Activated CD4-positive, alpha-beta T cell treated with anti-CD3 and anti-CD28 coated beads, Interleukin-10, Interleukin-2, amounts not matched to agents 100 ng/mL and 50 ng/mL, durations not matched to agents 16 hours and 8 hours (primary cell): Measurements from ENCODE around the gene GARIN5B.

Experiments used
- DNase-seq: peaks from one replicate; pipeline ENCODE4 v3.0.0-alpha.2; 2020

The GARIN5B gene

GRCh38 chr19:55387736-55388497 is 24.9 kb upstream of the GARIN5B start:
- DNase-seq, result no peak

DNA sequence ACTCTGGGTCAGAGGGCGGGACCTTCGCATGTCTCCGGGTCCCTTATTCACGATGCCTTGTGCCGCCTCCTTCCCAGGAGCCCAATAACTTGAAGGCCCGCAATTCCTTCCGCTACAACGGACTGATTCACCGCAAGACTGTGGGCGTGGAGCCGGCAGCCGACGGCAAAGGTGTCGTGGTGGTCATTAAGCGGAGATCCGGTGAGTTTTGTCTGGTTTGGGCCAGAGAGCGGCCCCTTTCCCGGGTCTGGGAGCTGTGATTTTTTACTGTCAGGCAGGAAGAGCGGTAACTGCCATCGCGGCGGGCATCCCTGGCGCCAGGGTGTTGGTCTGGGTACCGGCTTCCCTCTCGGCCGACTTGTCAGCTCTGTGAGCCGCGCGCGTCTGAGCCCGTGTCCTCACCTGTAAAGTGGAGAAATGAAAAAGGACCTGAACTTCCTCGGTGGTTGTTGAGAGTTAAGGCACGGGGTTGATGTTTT is 23.5 kb upstream of the GARIN5B start:
- no peak for DNase-seq

DNA sequence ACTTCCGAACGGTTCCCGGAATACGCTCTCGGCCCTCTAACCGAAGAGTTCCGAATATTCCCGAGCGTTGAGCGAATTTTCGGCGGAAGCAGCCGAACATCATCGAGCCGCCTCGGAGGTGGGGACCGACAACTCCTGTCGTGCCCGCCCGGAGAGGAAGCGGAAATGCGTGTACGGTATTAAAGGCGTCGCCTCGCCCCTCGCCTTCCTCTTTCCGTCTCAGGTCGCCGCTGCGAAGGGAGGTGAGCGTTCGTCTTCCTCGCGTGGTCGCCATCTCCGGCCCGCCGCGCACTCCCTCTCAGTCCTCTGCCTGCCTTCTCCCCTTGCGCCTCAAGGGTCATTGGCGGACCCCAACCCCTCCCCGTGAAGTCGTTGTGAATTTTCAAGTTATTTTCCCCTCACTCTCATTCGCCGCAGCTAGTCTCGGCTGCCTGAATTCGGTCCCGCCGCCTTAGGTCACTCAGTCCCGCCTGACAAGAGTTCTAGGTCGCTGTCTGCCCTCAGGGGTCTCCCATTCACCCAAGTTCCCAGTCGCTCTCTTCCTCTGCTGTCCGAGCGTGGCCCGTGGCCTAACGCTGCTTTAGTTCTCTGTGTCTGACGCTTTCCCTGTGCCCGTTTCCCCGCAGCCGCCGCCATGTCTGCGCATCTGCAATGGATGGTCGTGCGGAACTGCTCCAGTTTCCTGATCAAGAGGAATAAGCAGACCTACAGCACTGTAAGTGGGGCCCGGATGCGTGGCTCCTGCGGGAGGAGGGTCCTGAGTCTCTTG is 22.8 kb upstream of the GARIN5B start, which contains the start of gene RPL28:
Gene RPL28, plus strand, starts transcription at position 209 of the 769 bp plus-strand sequence. Its CDS starts 426 bp downstream, at position 635.
- peak; percentile 99 for DNase-seq

GRCh38 chr19:55384920-55385723 is 22.1 kb upstream of the GARIN5B start:
- peak; percentile 98 for DNase-seq

- DNase-seq, result peak; percentile 62
Measured at GRCh38 chr19:55384131-55384919, 21.3 kb upstream of the GARIN5B start, which contains the start of gene TMEM238. TMEM238 (minus strand) TSS chr19:55384292; CDS start chr19:55384259, 33 bp downstream.

- peak; percentile 67 for DNase-seq
Measured at GRCh38 chr19:55383279-55384130, 20.4 kb upstream of the GARIN5B start.

DNA sequence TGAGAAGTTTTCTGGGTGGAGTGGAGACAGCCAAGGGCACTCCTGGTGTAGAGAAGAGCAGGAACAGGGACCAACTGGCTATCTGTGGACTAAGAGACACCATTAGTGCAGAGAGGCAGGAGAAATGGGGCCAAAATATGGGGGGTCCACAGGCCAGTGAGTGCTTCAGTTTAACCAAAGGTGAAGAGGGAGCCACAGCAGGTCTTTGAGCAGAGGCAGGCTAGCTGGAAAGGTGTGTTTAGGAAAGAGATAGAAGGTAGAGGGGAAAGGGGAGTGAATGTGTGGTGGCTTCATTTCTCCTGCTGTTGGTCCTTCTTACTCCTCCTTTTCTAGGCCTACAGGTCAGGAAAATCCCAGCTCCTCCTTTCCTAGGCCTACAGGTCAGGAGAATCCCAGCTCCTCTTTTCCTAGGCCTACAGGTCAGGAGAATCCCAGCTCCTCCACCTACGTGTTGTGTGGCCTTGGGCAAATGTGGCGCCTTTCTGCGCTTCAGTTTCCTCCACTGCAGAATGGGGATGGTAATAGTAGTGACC is 19.5 kb upstream of the GARIN5B start:
- DNase-seq, result no peak

DNA sequence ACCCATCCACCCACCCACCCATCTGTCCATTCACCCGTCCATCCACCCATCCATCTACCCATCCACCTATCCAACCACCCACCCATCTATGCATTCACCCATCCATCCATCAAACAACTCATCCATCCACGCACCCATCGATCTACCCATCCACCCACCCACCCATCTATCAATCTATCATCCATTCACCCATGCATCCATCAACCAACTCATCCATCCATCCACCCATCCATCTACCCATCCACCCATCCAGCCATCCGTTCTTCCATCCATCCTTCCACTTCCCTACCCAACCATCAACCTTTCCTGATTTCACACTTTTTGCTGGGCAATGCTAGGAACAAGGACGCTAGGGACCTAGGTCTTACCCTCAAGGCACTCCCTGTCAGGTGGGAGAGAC is 19.0 kb upstream of the GARIN5B start:
- DNase-seq, result no peak

DNA sequence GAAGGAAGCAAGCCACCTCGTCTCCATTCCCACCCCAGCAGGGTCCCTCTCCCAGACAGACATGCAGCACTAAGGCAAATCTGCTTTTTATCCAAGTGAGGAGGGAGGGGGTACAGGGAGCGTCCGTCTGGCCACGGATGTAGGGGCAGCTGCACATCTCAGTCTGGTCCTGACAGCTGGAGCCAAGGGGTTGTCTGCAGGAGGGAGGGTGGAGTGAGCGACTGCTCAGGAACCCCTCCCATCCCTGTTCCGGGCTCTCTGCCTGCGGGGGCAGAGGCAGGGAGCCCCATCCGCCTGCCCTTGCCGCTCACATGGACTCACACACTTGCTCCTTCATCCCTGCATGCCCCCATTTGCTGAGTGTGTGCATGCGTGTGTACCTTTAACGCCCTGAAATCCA is 16.1 kb upstream of the GARIN5B start:
- DNase-seq, result no peak

- no peak for DNase-seq
Measured at GRCh38 chr19:55377356-55378131, 14.5 kb upstream of the GARIN5B start.

- DNase-seq, result no peak
Measured at GRCh38 chr19:55376241-55376933, 13.3 kb upstream of the GARIN5B start, which contains the start of gene TMEM190. TMEM190 (plus strand) TSS chr19:55376826; CDS start chr19:55376854, 28 bp downstream.

GRCh38 chr19:55373993-55374757 is 11.1 kb upstream of the GARIN5B start:
- no peak for DNase-seq

GRCh38 chr19:55373306-55373992 is 10.4 kb upstream of the GARIN5B start:
- no peak for DNase-seq

DNA sequence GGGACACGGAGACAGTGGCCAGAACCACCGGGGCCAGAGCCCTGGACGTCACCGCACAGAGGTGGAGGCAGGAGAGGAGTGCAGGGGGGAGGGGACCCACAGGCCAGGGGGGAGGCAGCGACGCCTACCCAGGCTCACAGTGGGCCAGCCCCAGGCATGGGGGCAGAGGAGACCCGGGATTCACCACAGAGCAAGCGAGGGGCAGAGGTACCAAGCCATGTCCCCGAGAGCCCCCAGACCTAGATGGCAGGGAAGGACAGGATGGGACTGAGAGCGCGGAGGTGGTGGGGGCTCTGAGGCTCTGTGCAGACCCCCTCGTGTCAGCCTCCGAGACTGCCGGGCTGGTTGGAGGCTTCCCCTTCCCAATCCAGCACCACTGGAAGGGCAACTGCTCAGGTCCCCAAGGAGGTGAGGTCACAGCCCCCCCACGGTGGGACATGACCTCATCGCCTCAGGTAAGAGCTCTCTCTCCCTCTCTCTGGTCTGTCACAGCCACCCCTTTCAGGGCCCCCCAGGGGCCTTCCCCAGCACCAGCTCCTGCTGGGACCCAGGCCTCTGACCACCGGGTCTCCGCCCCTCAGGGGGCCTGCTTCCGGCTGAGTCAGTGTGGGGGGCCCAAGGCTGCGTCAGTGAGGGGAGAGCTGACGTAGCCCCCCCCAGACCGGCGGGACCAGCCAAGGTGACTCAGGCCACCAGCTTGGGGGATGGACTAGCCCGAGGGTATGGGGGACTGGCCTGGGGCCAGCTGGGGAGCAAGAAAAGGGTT is 9.4 kb upstream of the GARIN5B start:
- DNase-seq, result no peak

- DNase-seq, result no peak
Measured at GRCh38 chr19:55370305-55370988, 7.4 kb upstream of the GARIN5B start, which contains the start of gene IL11. IL11 (minus strand) TSS chr19:55370463; CDS start chr19:55370310, 153 bp downstream.

DNA sequence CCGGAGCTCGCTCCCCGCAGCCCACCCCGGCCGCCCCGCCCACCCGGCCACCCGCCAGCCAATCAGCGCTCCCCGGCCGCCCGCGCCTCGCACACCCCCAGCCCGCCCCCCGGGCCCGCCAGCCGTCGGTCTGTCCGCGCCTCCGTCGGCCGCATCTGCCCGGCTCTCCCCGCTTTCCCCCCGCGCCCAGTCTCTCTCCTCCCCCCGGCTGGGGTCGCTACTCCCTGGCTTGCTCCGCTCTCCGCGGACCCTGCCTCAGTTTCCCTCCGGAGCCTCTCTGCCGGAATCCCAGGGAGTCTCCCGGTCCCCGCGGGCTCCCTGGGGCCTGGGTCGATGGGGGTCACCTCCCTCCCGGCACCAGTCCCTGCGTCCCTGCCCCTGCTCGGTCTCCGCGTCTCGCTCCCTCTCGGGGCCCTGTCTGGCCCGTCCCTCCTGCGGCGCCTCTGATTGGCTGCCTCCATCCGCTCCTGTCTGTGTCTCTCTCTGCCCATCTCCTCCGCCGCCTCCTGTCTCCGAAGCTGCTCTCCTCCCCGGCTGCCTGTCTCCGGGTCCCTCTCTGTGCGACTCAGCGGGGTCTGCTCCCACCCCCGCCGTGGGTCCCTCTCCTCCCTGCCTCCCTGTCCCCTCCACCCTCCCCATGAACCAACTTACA is 6.7 kb upstream of the GARIN5B start:
- DNase-seq, result no peak
